ENCODE data around the gene TES.

TES gene

GRCh38 chr7:116251675-116252074 lies 41.3 kb downstream of the TES start:
- no peak for DNase-seq

- no peak for DNase-seq
Measured at GRCh38 chr7:116252249-116252648, 41.9 kb downstream of the TES start.

DNA sequence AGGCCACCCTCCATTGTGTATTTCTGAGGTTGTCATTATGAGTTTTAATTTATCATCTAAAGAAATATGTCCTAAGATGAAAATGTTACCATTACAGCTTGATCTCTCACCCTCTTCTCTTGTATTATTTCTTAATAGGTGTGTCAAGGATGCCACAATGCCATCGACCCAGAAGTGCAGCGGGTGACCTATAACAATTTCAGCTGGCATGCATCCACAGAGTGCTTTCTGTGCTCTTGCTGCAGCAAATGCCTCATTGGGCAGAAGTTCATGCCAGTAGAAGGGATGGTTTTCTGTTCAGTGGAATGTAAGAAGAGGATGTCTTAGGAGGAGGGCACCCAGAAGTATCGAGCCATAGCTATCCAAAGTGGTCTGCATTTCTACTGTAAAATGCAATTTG lies 46.8 kb downstream of the TES start:
- no peak for DNase-seq

- no peak for DNase-seq
Measured at GRCh38 chr7:116258734-116259133, 48.4 kb downstream of the TES start.

DNA sequence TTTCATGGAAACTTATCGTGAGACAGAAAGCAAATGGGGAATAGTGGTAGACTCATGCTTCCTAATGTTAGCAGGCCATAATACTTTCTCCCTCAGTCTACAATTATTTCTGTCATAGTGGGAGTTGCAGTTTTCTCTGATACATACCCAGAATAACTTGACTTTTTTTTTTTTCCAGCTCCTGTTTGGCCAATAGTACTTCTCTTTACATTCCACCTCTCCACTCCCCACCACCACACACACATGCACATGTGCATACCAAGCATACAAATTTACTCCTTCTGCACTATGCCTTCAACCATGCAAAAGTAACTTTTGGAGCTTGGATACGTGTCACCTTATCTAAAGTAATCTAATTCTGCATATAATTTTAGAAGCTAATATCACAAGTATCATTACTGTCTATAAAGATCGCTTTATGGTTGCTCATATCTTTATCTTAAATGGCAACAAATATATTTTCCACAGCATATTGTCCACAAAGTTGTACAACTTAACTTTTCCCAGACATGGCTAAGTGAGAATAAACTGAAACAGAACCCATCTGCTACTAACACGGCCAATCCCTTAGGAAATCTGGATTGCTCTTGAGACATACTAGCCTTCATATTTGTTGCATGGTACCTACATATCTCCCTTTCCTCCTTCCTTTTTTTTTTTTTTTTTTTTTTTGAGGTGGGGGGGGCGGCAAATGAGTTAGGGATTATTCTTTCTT lies 49.0 kb downstream of the TES start:
- no peak for DNase-seq

- no peak for DNase-seq
Measured at GRCh38 chr7:116259871-116260440, 49.6 kb downstream of the TES start.

- no peak for DNase-seq
Measured at GRCh38 chr7:116261904-116262303, 51.6 kb downstream of the TES start.

- DNase-seq = no peak
Measured at GRCh38 chr7:116265881-116266280, 55.5 kb downstream of the TES start.

GRCh38 chr7:116269466-116269865 lies 59.1 kb downstream of the TES start:
- DNase-seq = no peak

DNA sequence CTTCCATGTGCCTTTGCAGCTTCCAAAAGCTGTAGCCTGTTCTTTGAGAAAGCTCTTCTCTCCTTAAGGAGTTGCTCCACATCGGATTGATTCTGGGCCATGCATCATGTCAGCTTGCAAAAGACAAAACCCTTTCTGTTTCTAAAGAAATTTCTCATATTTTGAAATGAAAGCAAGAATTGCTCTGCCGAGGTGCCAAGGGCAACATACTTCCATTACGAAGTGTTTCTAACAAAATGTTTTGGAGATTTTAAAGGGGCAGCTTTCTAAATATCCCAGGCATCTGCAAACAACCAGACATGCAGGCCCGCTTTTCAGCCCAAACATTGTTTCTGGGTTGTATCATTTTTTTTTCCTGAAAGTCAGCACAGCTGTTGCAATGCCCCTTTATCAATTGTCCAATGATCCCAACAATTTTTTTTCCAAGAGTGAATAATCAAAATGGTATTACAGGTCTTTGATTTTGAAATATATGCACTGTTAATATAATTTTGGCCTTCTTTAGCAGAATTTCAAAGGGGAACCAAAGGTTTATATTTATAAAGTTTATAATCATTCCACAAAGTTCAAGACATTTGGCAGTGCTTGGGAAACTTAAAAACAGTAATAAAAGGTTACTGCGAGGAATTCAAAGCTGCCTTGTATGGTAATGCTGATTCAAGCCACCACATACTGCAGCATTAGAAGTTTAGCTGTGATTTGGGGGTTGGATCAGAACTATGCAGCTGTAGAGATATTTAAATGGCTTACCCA lies 61.0 kb downstream of the TES start:
- DNase-seq = no peak

GRCh38 chr7:116271963-116272886 lies 61.9 kb downstream of the TES start:
- no peak for DNase-seq

GRCh38 chr7:116273283-116273917 lies 63.1 kb downstream of the TES start:
- DNase-seq = no peak

DNA sequence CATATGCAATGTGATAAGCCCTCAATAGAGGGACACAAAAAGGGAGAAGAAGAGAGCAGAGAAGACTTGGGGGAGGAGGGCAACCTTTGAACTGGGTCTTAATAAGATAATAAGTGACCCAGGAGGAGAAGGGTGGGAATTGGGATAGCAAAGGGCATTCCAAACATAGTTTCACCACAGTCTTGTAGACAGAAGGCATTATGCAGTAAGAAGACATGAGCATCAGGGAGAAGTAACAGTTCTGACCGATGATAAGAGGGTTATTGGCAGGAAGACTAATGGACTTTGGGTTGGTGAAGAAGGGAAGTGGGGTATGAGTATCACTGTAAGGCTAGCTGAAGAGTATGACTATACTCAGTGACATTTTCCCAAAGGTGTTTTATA lies 63.6 kb downstream of the TES start:
- no peak for DNase-seq

- DNase-seq = no peak
Measured at GRCh38 chr7:116277070-116277469, 66.7 kb downstream of the TES start.

GRCh38 chr7:116279217-116279616 lies 68.9 kb downstream of the TES start:
- DNase-seq = no peak

DNA sequence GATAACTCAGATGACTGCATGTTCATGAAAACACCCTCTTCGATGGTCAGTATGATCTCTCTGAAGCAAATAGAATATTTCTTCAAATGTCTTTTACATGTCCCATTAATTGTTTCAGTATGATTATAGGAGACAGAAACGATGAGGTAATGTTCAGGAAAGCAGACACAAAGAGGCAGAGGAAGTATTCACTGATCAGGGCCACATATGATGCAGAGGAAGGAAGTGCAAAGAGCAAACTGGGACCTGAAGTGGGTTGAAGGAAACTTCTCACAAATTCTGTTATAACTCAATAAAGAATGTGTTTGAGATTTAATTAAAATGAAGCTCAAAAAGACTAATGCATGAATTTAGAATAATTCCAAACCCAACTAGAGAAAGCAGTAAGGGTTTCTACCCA lies 70.5 kb downstream of the TES start:
- no peak for DNase-seq

DNA sequence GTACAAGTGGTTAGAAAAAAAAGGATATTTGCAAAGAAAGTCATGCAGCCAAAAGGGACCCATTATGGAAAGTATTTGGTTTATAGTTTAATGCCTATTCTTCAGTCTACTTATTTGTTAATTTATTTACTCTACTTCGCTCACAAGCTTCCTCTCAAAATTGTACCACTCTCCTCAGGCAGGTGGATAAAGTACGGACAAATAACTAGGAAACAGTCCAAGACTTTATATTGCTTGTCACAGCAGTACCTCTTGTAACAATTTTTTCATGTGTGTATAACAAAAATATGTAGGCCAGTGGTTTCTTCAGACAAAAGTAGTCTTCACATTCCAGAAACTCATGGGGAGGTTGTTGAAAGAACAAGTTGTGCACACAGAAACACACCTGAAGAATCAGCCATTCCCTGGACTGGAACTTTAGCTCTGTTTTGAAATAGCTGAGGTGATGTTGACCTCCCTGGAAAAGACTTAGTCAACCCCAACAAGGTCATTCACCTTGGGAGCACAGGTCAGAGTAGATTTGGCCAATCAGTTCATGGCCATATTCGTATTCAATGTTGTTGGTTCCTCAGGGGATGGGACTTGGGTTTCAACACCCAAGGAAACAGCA lies 73.4 kb downstream of the TES start:
- no peak for DNase-seq

- no peak for DNase-seq
Measured at GRCh38 chr7:116284390-116284789, 74.1 kb downstream of the TES start.

DNA sequence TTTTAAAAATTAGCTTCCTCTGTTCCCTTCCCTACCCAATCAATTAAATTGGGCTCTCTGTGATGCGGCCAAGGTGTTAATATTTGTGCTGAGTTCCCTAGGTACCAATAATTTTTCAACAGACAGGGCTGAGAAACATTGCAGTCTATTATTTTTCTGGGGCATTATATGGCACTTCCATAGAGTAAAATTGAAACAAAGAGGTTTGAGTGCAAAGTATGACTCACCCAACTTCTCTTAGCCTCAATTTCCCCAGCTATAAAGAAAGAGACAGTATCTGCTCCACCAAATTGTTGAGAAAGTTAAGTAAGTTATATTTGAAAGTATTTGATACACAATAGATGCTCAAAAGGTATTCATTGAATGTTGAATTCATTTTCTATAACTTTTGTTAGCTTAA lies 74.9 kb downstream of the TES start:
- no peak for DNase-seq

DNA sequence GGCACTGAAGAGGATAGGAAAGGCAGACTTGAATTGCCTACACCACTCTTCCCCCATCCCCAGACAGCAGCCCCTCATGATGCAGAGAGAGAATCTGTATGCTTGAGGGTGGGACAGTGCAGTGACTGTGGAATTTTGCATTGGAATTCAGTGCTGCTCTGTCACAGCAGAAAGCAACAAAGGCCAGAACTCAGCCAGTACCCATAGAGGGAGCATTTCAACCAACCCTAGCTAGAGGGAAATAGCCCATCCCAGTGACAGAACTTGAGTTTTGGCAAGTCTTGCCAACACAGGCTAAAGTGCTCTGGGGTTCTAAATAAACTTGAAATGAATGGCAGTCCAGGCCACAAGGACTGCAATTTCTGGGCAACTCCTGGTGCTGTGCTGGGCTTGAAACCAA lies 80.4 kb downstream of the TES start:
- no peak for DNase-seq

GRCh38 chr7:116291937-116292336 lies 81.6 kb downstream of the TES start:
- no peak for DNase-seq

DNA sequence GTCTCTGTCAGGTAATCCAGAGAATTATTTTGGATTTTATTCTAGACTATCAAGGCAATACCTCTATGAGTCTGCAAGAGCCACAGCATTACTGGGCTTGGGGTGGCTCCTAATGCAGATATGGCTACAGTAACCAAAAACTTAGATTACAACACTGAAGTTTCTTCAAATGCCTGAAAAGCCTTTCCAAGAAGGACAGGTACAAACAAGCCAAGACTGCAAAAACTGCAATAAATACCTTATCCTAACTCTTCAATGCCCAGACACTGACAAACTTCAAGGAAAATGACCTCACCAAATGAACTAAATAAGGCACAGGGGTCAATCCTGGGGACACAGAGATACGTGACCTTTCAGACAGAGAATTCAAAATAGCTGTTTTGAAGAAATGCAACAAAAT lies 82.0 kb downstream of the TES start:
- no peak for DNase-seq

Measured in activated naive CD4-positive, alpha-beta T cell treated with anti-CD3 and anti-CD28 coated beads, Interleukin-2, amount 50 U/mL, for 16 hours (primary cell).